HG03175 (cell line): Measurements from ENCODE around the gene STPG2.

Source experiments
- ATAC-seq: cut with Tn5 transposase; IDR thresholded peaks from one replicate; pipeline ENCODE4 v1.9.1; 2021; ENCODE audit warnings: mild to moderate bottlenecking, moderate library complexity; ENCODE audit not compliant: unreplicated experiment

The STPG2 gene

GRCh38 chr4:97525236-97525635 is 618.0 kb downstream of the STPG2 start:
- no peak for ATAC-seq

GRCh38 chr4:97517939-97518338 is 625.3 kb downstream of the STPG2 start:
- ATAC-seq: no peak

DNA sequence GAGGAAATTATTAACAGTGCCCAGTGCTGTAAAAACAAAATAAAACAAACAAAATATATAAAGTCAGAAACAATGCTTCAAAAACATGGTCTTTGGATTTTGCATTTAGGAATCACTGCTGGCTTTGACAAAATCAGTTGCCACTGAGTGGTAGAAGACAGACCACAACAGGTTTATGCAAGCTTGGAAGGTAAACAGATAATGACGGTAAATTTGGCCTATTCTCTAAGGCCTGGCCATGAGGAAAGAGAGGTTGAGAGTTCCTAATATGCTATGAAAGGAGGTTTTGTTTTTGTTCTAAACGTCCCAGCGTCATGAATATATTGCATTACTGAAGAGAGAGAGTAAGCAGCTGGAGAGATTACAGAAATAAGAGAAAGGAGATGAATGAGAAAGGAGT is 629.4 kb downstream of the STPG2 start:
- ATAC-seq: no peak
